Measurements from ENCODE around the gene JAK1. TPM values are rescaled to one million over a fixed set of nuclear protein-coding genes. Genes with fewer than 3 reads are reported as not detected.

Gene JAK1
- total and polyA plus RNA-seq, 2 donors (not counting 3 experiments of a cell fraction or from before 2014, with no cell fraction given), result 68.8 to 177 TPM

GRCh38 chr1:64841330-64842065, 124.9 kb downstream of the JAK1 start:
- FAIRE-seq (peak; percentile 42), DNase-seq (ENCODE audit: low read depth, low spot score) (no peak)
- Histone ChIP-seq H3K4me3 (replicated peaks in 1 of 3; ENCODE audit: insufficient read depth in 1 of 3, low read depth in 1 of 3, low read length in 3 of 3) (no peak overlapping the region), H3K79me2 (ENCODE audit: control insufficient read depth, insufficient read depth, low read length) (no peaks in the 10 kb centered on the region), H3K9me3 (replicated peaks; ENCODE audit: control insufficient read depth, insufficient read depth, low read length) (no peaks in the 10 kb centered on the region), H3K36me3 (ENCODE audit: control insufficient read depth in 2 of 2, extremely low read depth in 1 of 2, insufficient read depth in 2 of 2, low read length in 2 of 2) (peaks cover 3 to 46% of the 10 kb centered on the region in 2 experiments), H4K20me1 (replicated peaks; ENCODE audit: control insufficient read depth, extremely low read depth, insufficient read depth, low read length) (no peaks in the 10 kb centered on the region), H3K27me3 (ENCODE audit: control insufficient read depth in 2 of 2, insufficient read depth in 2 of 2, low read length in 2 of 2) (no peaks in the 10 kb centered on the region), H2AFZ (ENCODE audit: low read depth, low read length) (no peak overlapping the region), H3K4me1 (ENCODE audit: control insufficient read depth, extremely low read depth, insufficient read depth, low read length) (peaks cover 40% of the 10 kb centered on the region), H3K4me2 (ENCODE audit: insufficient read depth, low read length) (no peak overlapping the region), H3K9ac (replicated peaks; ENCODE audit: extremely low read depth, insufficient read depth, low read length) (no peak overlapping the region), H3K27ac (ENCODE audit: insufficient read depth, low read depth, low read length) (no peak overlapping the region), H3K9me1 (replicated peaks; ENCODE audit: control insufficient read depth, extremely low read depth, insufficient read depth, low read length) (no peaks in the 10 kb centered on the region)
- dilution Hi-C loops (cut with MboI; ENCODE audit: extremely low pct_ligation_motif_present, low sequenced_read_pairs) (no loop called here), intact Hi-C loops (cut with micrococcal nuclease) (no loop called here)
- ChIA-PET POLR2A (no interaction called here), CTCF (interaction anchor here (1.3 kb wide), 1 partner anchor 123 kb away, joined by 3 read pairs; no protein-coding TSS in a partner anchor)
- TF ChIP-seq FOS (IDR thresholded peaks at IDR 0.05; ENCODE audit: borderline replicate concordance, insufficient read depth, low read length), result peak; percentile 10
- TF ChIP-seq POLR2A (IDR thresholded peaks at IDR 0.05; ENCODE audit: low read depth, low read length), result no peak
- no TSS peak for BruUV-seq (replicated peaks)

GRCh38 chr1:64839732-64840405, 126.5 kb downstream of the JAK1 start:
- Histone ChIP-seq H3K9ac (replicated peaks; ENCODE audit: extremely low read depth, insufficient read depth, low read length) (no peak overlapping the region), H3K36me3 (ENCODE audit: control insufficient read depth in 2 of 2, extremely low read depth in 1 of 2, insufficient read depth in 2 of 2, low read length in 2 of 2) (peaks cover 3 to 45% of the 10 kb centered on the region in 2 experiments), H3K27me3 (ENCODE audit: control insufficient read depth in 2 of 2, insufficient read depth in 2 of 2, low read length in 2 of 2) (no peaks in the 10 kb centered on the region), H4K20me1 (replicated peaks; ENCODE audit: control insufficient read depth, extremely low read depth, insufficient read depth, low read length) (no peaks in the 10 kb centered on the region), H3K4me3 (replicated peaks in 1 of 3; ENCODE audit: insufficient read depth in 1 of 3, low read depth in 1 of 3, low read length in 3 of 3) (no peak overlapping the region), H3K4me1 (ENCODE audit: control insufficient read depth, extremely low read depth, insufficient read depth, low read length) (peaks cover 54% of the 10 kb centered on the region), H3K27ac (ENCODE audit: insufficient read depth, low read depth, low read length) (no peak overlapping the region), H3K4me2 (ENCODE audit: insufficient read depth, low read length) (no peak overlapping the region), H2AFZ (ENCODE audit: low read depth, low read length) (no peak overlapping the region), H3K79me2 (ENCODE audit: control insufficient read depth, insufficient read depth, low read length) (no peaks in the 10 kb centered on the region), H3K9me1 (replicated peaks; ENCODE audit: control insufficient read depth, extremely low read depth, insufficient read depth, low read length) (no peaks in the 10 kb centered on the region), H3K9me3 (replicated peaks; ENCODE audit: control insufficient read depth, insufficient read depth, low read length) (no peaks in the 10 kb centered on the region)
- TF ChIP-seq MAX (IDR thresholded peaks at IDR 0.05; ENCODE audit: insufficient read depth, insufficient read length) (no peak), EZH2 (IDR thresholded peaks at IDR 0.05; ENCODE audit: borderline replicate concordance, low read depth, low read length, severe bottlenecking) (no peak), MYC (IDR thresholded peaks at IDR 0.05; ENCODE audit: low read depth, low read length) (no peak)
- intact Hi-C loops (cut with micrococcal nuclease), result loop anchor here (10.0 kb wide), 1 partner anchor 845 kb away; no protein-coding TSS in a partner anchor
- no TSS peak for BruUV-seq (replicated peaks)
- dilution Hi-C loops (cut with MboI; ENCODE audit: extremely low pct_ligation_motif_present, low sequenced_read_pairs), result no loop called here
- FAIRE-seq, result no peak
- POLR2A ChIA-PET, result no interaction called here
- CTCF ChIA-PET, result interaction anchor here (1.2 kb wide), 1 partner anchor 17 kb away, joined by 3 read pairs; no protein-coding TSS in a partner anchor
- DNase-seq (ENCODE audit: low read depth, low spot score), result no peak

Measured in endothelial cell of umbilical vein (primary cell).